Measurements from ENCODE around the gene PSME3. TPM values are rescaled to one million over a fixed set of nuclear protein-coding genes. Genes with fewer than 3 reads are reported as not detected.

The PSME3 gene
- total RNA-seq, 1 experiment from 2014 or later: 222 TPM

- Histone ChIP-seq H2AFZ (ENCODE audit: low read length) (no peak overlapping the region), H3K9me3 (ENCODE audit: control insufficient read depth, low read depth, low read length) (no peaks in the 10 kb centered on the region), H3K27me3 (ENCODE audit: insufficient read depth, low read length) (no peaks in the 10 kb centered on the region), H3K23me2 (ENCODE audit: insufficient read length, low read depth, low read length, poor library complexity, severe bottlenecking) (no peaks in the 10 kb centered on the region), H4K91ac (ENCODE audit: insufficient read length, low read depth, low read length) (no peak overlapping the region), H3K18ac (ENCODE audit: insufficient read length, low read depth, low read length) (no peak overlapping the region), H3K79me2 (ENCODE audit: insufficient read depth, low read length) (no peaks in the 10 kb centered on the region), H2BK120ac (ENCODE audit: low read depth, low read length, poor library complexity, severe bottlenecking) (no peak overlapping the region), H3K56ac (ENCODE audit: insufficient read length, low read depth, low read length) (no peak overlapping the region), H3K79me1 (ENCODE audit: insufficient read depth, low read depth, low read length, poor library complexity, severe bottlenecking) (no peaks in the 10 kb centered on the region), H3K23ac (ENCODE audit: insufficient read length, low read depth, low read length) (no peak overlapping the region), H3K9ac (ENCODE audit: extremely low read depth, insufficient read length, low read length) (no peak overlapping the region), H3K4ac (ENCODE audit: low read depth, low read length) (no peak overlapping the region), H3K4me1 (ENCODE audit: insufficient read depth, low read length) (no peaks in the 10 kb centered on the region), H2BK20ac (ENCODE audit: low read depth, low read length, poor library complexity, severe bottlenecking) (no peak overlapping the region), H3T11ph (ENCODE audit: low read length) (no peak overlapping the region), H4K5ac (ENCODE audit: insufficient read length, low read depth, low read length) (no peak overlapping the region), H2BK12ac (ENCODE audit: insufficient read length, low read depth, low read length) (no peak overlapping the region), H3K27ac (ENCODE audit: insufficient read length, low read depth, low read length) (no peak overlapping the region), H2BK15ac (ENCODE audit: low read depth, low read length) (no peak overlapping the region), H2BK5ac (ENCODE audit: insufficient read length, low read length) (no peak overlapping the region), H4K8ac (replicated peaks; ENCODE audit: insufficient read length, low read depth, low read length) (no peak overlapping the region), H3K14ac (ENCODE audit: insufficient read depth, low read length) (no peak overlapping the region), H2AK5ac (ENCODE audit: insufficient read length, low read length) (no peak overlapping the region), H4K20me1 (ENCODE audit: control insufficient read depth, insufficient read depth, insufficient read length) (no peaks in the 10 kb centered on the region), H3K4me2 (ENCODE audit: insufficient read depth, insufficient read length, low read length) (no peak overlapping the region)
- peaks cover 0 to 19% (median 15%) of the 10 kb centered on the region in 3 experiments; a peak in 5 of 7 replicates for H3K36me3 Mint-ChIP-seq (ENCODE audit: insufficient read depth in 1 of 3, low read depth in 3 of 3)
- H3K9me3 Mint-ChIP-seq: no peaks in the 10 kb centered on the region
- TF ChIP-seq CTCF (conservative IDR thresholded peaks at IDR 0.05): no peak
- H3K27ac Mint-ChIP-seq: peak overlapping the region in 1 of 3 experiments; percentile 56; a peak in 1 of 7 replicates
- no CpG with 5 or more reads among the region's 1 CpG for WGBS (ENCODE audit: extremely low coverage, insufficient read length, low lambda C conversion rate)
- H3K27me3 Mint-ChIP-seq (ENCODE audit: low read depth): peaks cover 8% of the 10 kb centered on the region
- no peak overlapping the region for H3K4me3 Mint-ChIP-seq
- no peaks in the 10 kb centered on the region for H3K4me1 Mint-ChIP-seq
- DNase-seq: no peak
Measured at GRCh38 chr17:42806249-42806648, 26.9 kb upstream of the PSME3 start.
